GM12878 (cell line): ENCODE data around the gene DIS3L. TPM values are rescaled to one million over a fixed set of nuclear protein-coding genes. Genes with fewer than 3 reads are reported as not detected.

Source experiments
- ATAC-seq: fragments of 200-7000 bp; cut with Tn5 transposase; 3 replicates; pipeline ENCODE4 v1.9.1; 2020; ENCODE audit warnings: mild to moderate bottlenecking, moderate library complexity
- BruUV-seq: library from RNA; stranded (reverse); fragments of 400-500 nt; replicated peaks from 2 replicates; lab custom pipeline; 2021; lab: Mats Ljungman, UMichigan
- CTCF ChIA-PET: fragments of 300-600 bp; sonication (Branson Sonifier 250); formaldehyde crosslinking; extraction: SDS; loops from one replicate; lab custom pipeline; 2021; ENCODE audit warnings: inconsistent platforms; lab: Yijun Ruan, JAX
- POLR2A ChIA-PET: fragments of 350-600 bp; formaldehyde crosslinking; extraction: SDS; loops from one replicate; lab custom pipeline; 2021; ENCODE audit warnings: inconsistent platforms; lab: Charles Lee
- RAD21 ChIA-PET: fragments of 300-600 bp; sonication (Branson Sonifier 250); formaldehyde crosslinking; loops from one replicate; lab custom pipeline; 2023; ENCODE audit warnings: antibody characterized with exemption; ENCODE audit not compliant: unreplicated experiment; lab: Charles Lee
- SMC1A ChIA-PET: fragments of 300-600 bp; sonication (Branson Sonifier 250); formaldehyde crosslinking; loops from one replicate; lab custom pipeline; 2023; ENCODE audit not compliant: unreplicated experiment, uncharacterized antibody; lab: Charles Lee
- DNase-seq: peaks from one replicate; pipeline ENCODE4 v3.0.0-alpha.2; 2011; ENCODE audit warnings: low read depth, low spot score
- FAIRE-seq: peaks from 3 replicates; lab custom pipeline; 2011; peaks lifted over from hg19 to GRCh38; lab: Jason Lieb, UNC
- H2AFZ ChIP-seq: 2 replicates; pipeline ENCODE4 v1.6.0; 2011; ENCODE audit warnings: low read depth, low read length, control low read depth; ENCODE audit not compliant: control insufficient read depth
- H3K27ac ChIP-seq: 2 replicates; pipeline ENCODE4 v1.5.1; 2011; ENCODE audit warnings: control low read depth; ENCODE audit not compliant: control insufficient read depth, insufficient read depth
- H3K27me3 ChIP-seq, 2 experiments: replicated peaks in 1 of 2; 2 replicates each; pipeline versions ENCODE4 v1.6.0 to v1.6.1; 2011; ENCODE audit warnings: low read length in 1 of 2; ENCODE audit not compliant: control insufficient read depth in 2 of 2, insufficient read depth in 2 of 2
- H3K36me3 ChIP-seq, 2 experiments: 2 replicates each; pipeline ENCODE4 v1.5.1; 2011; ENCODE audit warnings: low read length in 1 of 2; ENCODE audit not compliant: control insufficient read depth in 2 of 2, insufficient read depth in 2 of 2
- H3K4me1 ChIP-seq: 2 replicates; pipeline ENCODE4 v1.6.1; 2011; ENCODE audit warnings: mild to moderate bottlenecking, low read length, moderate library complexity, mixed read lengths; ENCODE audit not compliant: control insufficient read depth, insufficient read depth
- H3K4me2 ChIP-seq: 2 replicates; pipeline ENCODE4 v1.6.0; 2011; ENCODE audit warnings: control low read depth; ENCODE audit not compliant: control insufficient read depth, insufficient read depth
- H3K4me3 ChIP-seq: fragments of 200-600 bp; sonication (generic); 2 replicates; pipeline ENCODE4 v1.5.1; 2016
- H3K79me2 ChIP-seq: 2 replicates; pipeline ENCODE4 v1.6.0; 2011; ENCODE audit warnings: low read length; ENCODE audit not compliant: control insufficient read depth, insufficient read depth
- H3K9ac ChIP-seq: 2 replicates; pipeline ENCODE4 v1.8.0; 2011; ENCODE audit warnings: low read length, control low read depth, mixed read lengths; ENCODE audit not compliant: control insufficient read depth, insufficient read depth
- H3K9me3 ChIP-seq: replicated peaks from 3 replicates; pipeline ENCODE4 v1.5.1; 2011; ENCODE audit warnings: mild to moderate bottlenecking, low read length; ENCODE audit not compliant: control insufficient read depth, insufficient read depth
- H4K20me1 ChIP-seq: 2 replicates; pipeline ENCODE4 v1.6.0; 2011; ENCODE audit not compliant: control insufficient read depth, insufficient read depth
- CEBPB ChIP-seq, 2 experiments: fragments of 150-350 bp in 1 of 2; IDR thresholded peaks; 2 replicates each; pipeline ENCODE4 v1.6.1; 2012 to 2014; ENCODE audit warnings: low read depth in 2 of 2, low read length in 2 of 2, borderline replicate concordance in 1 of 2, inconsistent platforms in 1 of 2
- CHD1 ChIP-seq: IDR thresholded peaks from 2 replicates; pipeline ENCODE4 v1.6.1; 2012; ENCODE audit warnings: low read depth, low read length, improper control_type of control experiment
- EZH2 ChIP-seq: IDR thresholded peaks from 2 replicates; pipeline ENCODE4 v1.6.1; 2012; ENCODE audit warnings: low read depth, mild to moderate bottlenecking, control low read depth, inconsistent platforms, low read length, borderline replicate concordance; ENCODE audit not compliant: control insufficient read depth
- FOXM1 ChIP-seq: IDR thresholded peaks from 2 replicates; pipeline ENCODE4 v1.6.1; 2012; ENCODE audit warnings: low read depth, mild to moderate bottlenecking, inconsistent platforms, low read length, moderate library complexity
- IKZF1 ChIP-seq: fragments of 450-650 bp; conservative IDR thresholded peaks from 2 replicates; pipeline ENCODE4 v1.6.1; 2017; ENCODE audit warnings: antibody characterized with exemption, mild to moderate bottlenecking
- MTA2 ChIP-seq: fragments of 450-650 bp; IDR thresholded peaks from 2 replicates; pipeline ENCODE4 v1.6.1; 2016; ENCODE audit warnings: low read depth, mild to moderate bottlenecking, moderate library complexity
- MXI1 ChIP-seq: fragments of 150-350 bp; IDR thresholded peaks from 2 replicates; pipeline ENCODE4 v1.6.1; 2011; ENCODE audit warnings: low read depth, mild to moderate bottlenecking, inconsistent platforms, low read length, improper control_type of control experiment
- NFXL1 ChIP-seq: fragments of 450-650 bp; IDR thresholded peaks from 2 replicates; pipeline ENCODE4 v1.6.1; 2017; ENCODE audit warnings: antibody characterized with exemption, mild to moderate bottlenecking, borderline replicate concordance
- NFYA ChIP-seq: IDR thresholded peaks from 2 replicates; pipeline ENCODE4 v1.6.1; 2011; ENCODE audit warnings: low read depth, mild to moderate bottlenecking, low read length, improper control_type of control experiment, borderline replicate concordance
- SMC3 ChIP-seq: IDR thresholded peaks from 2 replicates; pipeline ENCODE4 v1.6.1; 2011; ENCODE audit warnings: low read length, improper control_type of control experiment, borderline replicate concordance
- ZNF207 ChIP-seq: fragments of 450-650 bp; IDR thresholded peaks from 2 replicates; pipeline ENCODE4 v1.6.1; 2014; ENCODE audit warnings: antibody characterized with exemption, mild to moderate bottlenecking, borderline replicate concordance
- ZNF24 ChIP-seq: fragments of 450-650 bp; IDR thresholded peaks from 2 replicates; pipeline ENCODE4 v1.6.1; 2017; ENCODE audit warnings: antibody characterized with exemption, mild to moderate bottlenecking
- ZNF622 ChIP-seq: fragments of 450-650 bp; IDR thresholded peaks from 2 replicates; pipeline ENCODE4 v1.6.1; 2017; ENCODE audit warnings: mild to moderate bottlenecking, inconsistent platforms
- WGBS: methylation state at CpG from one replicate; pipeline ENCODE4 v1.1.6; 2016; ENCODE audit warnings: low lambda C conversion rate; ENCODE audit not compliant: insufficient replicate concordance, insufficient coverage; ENCODE audit errors: missing lambda C conversion rate; 5-methylcytosine and 5-hydroxymethylcytosine counted together
- in situ Hi-C: fragments of 300-500 bp; cut with MboI; formaldehyde crosslinking; loops from 9 replicates; pipeline ENCODE4 v1.14.3; 2018; ENCODE audit warnings: mixed read lengths
- intact Hi-C: fragments of 100-400 bp; cut with micrococcal nuclease; formaldehyde crosslinking; loops from one replicate; pipeline ENCODE4 v1.14.2; 2022; ENCODE audit not compliant: unreplicated experiment
- polyA plus RNA-seq, 11 experiments: library from polyadenylated mRNA; depleted of rRNA in 4 of 11; unstranded in 6 of 11; stranded (reverse) in 5 of 11; fragments of >200 nt; fragmentation: Nextera tagmentation in 4 of 11; fragmentation: Illumina TruSeq in 1 of 11; extraction: Ambion mirVana in 4 of 11; extraction: Trizol in 1 of 11; gene quantifications; 1 replicate in 1 of 11; 2 replicates in 10 of 11; pipeline versions ENCODE4 v1.2.1 to v1.2.3, GENCODE V29; 2011 to 2016; ENCODE audit warnings: inconsistent platforms in 2 of 11, missing spikeins in 2 of 11, low read depth in 1 of 11
- total RNA-seq, 4 experiments: library from RNA; depleted of rRNA in 3 of 4; stranded (reverse); fragments of >200 nt in 3 of 4; fragmentation: Illumina TruSeq in 1 of 4; extraction: Trizol in 1 of 4; gene quantifications; 2 replicates each; pipeline versions ENCODE4 v1.2.1 to v1.2.3, GENCODE V29; 2013 to 2021
- TF ChIP-seq, protein P1 (sequence below): fragments of 450-650 bp; formaldehyde crosslinking; IDR thresholded peaks from 2 replicates; pipeline ENCODE4 v1.4.0; 2022; ENCODE audit warnings: mild to moderate bottlenecking, moderate library complexity
- TF ChIP-seq, protein P2 (sequence below): IDR thresholded peaks from 2 replicates; pipeline ENCODE4 v1.6.1; 2012; ENCODE audit warnings: low read depth, low read length, improper control_type of control experiment
- TF ChIP-seq, protein P3 (sequence below): fragments of 450-650 bp; IDR thresholded peaks from 2 replicates; pipeline ENCODE4 v1.6.1; 2018; ENCODE audit warnings: borderline replicate concordance, mild to moderate bottlenecking; ENCODE audit not compliant: partially characterized antibody

Gene DIS3L
- total and polyA plus RNA-seq, 10 of the 15 experiments (the other 5 are each of a cell fraction or from before 2014, with no cell fraction given), result 7.6 to 33.7 (median 25.5) TPM

DNA sequence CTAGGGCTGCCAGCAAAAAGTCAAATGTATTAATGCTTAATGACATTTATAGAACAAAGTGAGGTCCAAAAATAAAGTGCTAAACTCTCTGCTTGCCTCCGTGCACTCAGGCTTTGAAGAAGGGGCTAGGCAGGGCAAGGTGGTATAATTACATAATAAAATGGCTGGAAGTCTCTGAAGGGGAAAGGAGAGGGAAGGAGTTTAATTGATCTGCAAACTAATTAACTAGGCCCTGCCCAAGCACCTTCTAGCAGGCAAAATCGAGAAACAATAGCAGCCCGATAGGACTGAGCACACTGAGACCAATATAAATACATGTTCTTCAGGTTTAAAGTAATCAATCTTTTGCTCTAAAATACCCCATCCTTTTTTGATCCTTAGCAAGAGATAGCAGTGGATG, 13.0 kb downstream of the DIS3L start:
- Histone ChIP-seq H3K4me2 (no peak overlapping the region), H3K4me1 (no peaks in the 10 kb centered on the region), H3K27ac (no peak overlapping the region), H3K79me2 (no peaks in the 10 kb centered on the region), H2AFZ (no peak overlapping the region), H3K9me3 (no peaks in the 10 kb centered on the region), H3K27me3 (no peaks in the 10 kb centered on the region), H4K20me1 (no peaks in the 10 kb centered on the region), H3K4me3 (no peak overlapping the region), H3K9ac (no peak overlapping the region), H3K36me3 (peaks cover 0 to 15% of the 10 kb centered on the region in 2 experiments; a peak in 2 of 4 replicates)
- 97% methylated on average over 3 of the region's 3 CpGs for WGBS
- SMC1A ChIA-PET, result interaction anchor here (1.0 kb wide), 1 partner anchor 12 kb away, joined by 3 read pairs; no protein-coding TSS in a partner anchor
- ATAC-seq, result no peak
- intact Hi-C loops, result no loop called here
- TF ChIP-seq, protein P1, sequence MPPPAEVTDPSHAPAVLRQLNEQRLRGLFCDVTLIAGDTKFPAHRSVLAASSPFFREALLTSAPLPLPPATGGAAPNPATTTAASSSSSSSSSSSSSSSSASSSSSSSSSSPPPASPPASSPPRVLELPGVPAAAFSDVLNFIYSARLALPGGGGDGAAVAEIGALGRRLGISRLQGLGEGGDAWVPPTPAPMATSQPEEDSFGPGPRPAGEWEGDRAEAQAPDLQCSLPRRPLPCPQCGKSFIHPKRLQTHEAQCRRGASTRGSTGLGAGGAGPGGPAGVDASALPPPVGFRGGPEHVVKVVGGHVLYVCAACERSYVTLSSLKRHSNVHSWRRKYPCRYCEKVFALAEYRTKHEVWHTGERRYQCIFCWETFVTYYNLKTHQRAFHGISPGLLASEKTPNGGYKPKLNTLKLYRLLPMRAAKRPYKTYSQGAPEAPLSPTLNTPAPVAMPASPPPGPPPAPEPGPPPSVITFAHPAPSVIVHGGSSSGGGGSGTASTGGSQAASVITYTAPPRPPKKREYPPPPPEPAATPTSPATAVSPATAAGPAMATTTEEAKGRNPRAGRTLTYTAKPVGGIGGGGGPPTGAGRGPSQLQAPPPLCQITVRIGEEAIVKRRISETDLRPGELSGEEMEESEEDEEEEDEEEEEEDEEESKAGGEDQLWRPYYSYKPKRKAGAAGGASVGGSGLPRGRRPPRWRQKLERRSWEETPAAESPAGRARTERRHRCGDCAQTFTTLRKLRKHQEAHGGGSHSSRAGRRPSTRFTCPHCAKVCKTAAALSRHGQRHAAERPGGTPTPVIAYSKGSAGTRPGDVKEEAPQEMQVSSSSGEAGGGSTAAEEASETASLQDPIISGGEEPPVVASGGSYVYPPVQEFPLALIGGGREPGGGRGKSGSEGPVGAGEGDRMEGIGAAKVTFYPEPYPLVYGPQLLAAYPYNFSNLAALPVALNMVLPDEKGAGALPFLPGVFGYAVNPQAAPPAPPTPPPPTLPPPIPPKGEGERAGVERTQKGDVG (CRISPR knock-in tag), result no peak
- no peak for TF ChIP-seq EZH2
- no peak for TF ChIP-seq ZNF24
- no peak for TF ChIP-seq IKZF1
- no peak for TF ChIP-seq FOXM1
- no peak for TF ChIP-seq SMC3
- TF ChIP-seq MTA2, result no peak
- TF ChIP-seq, protein P2, sequence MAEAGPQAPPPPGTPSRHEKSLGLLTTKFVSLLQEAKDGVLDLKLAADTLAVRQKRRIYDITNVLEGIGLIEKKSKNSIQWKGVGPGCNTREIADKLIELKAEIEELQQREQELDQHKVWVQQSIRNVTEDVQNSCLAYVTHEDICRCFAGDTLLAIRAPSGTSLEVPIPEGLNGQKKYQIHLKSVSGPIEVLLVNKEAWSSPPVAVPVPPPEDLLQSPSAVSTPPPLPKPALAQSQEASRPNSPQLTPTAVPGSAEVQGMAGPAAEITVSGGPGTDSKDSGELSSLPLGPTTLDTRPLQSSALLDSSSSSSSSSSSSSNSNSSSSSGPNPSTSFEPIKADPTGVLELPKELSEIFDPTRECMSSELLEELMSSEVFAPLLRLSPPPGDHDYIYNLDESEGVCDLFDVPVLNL, result no peak
- TF ChIP-seq CEBPB (IDR thresholded peaks at IDR 0.05; ENCODE audit: borderline replicate concordance in 1 of 2, low read depth in 2 of 2, low read length in 2 of 2), result no peak
- no peak for TF ChIP-seq ZNF622
- TF ChIP-seq NFXL1, result no peak
- TF ChIP-seq NFYA, result no peak
- TF ChIP-seq ZNF207, result no peak
- TF ChIP-seq, protein P3, sequence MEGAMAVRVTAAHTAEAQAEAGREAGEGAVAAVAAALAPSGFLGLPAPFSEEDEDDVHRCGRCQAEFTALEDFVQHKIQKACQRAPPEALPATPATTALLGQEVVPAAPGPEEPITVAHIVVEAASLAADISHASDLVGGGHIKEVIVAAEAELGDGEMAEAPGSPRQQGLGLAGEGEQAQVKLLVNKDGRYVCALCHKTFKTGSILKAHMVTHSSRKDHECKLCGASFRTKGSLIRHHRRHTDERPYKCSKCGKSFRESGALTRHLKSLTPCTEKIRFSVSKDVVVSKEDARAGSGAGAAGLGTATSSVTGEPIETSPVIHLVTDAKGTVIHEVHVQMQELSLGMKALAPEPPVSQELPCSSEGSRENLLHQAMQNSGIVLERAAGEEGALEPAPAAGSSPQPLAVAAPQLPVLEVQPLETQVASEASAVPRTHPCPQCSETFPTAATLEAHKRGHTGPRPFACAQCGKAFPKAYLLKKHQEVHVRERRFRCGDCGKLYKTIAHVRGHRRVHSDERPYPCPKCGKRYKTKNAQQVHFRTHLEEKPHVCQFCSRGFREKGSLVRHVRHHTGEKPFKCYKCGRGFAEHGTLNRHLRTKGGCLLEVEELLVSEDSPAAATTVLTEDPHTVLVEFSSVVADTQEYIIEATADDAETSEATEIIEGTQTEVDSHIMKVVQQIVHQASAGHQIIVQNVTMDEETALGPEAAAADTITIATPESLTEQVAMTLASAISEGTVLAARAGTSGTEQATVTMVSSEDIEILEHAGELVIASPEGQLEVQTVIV, result no peak
- no peak for TF ChIP-seq CHD1
- no peak for TF ChIP-seq MXI1
- POLR2A ChIA-PET, result interaction anchor here (0.6 to 1.1 kb wide), 3 partner anchors 10 to 756 kb away, joined by 3 to 7 read pairs (median 4); no protein-coding TSS in a partner anchor
- DNase-seq, result no peak
- no TSS peak for BruUV-seq
- CTCF ChIA-PET, result interaction anchor here (0.9 kb wide), 2 partner anchors 19 to 192 kb away, joined by 3 to 5 read pairs; no protein-coding TSS in a partner anchor
- RAD21 ChIA-PET, result no interaction called here
- no peak for FAIRE-seq
- in situ Hi-C loops, result no loop called here
